GM12878 (cell line): ENCODE results near the gene CD300A. TPM values are rescaled to one million over a fixed set of nuclear protein-coding genes. Genes with fewer than 3 reads are reported as not detected.

Experiments used
- ATAC-seq: fragments of 200-7000 bp; cut with Tn5 transposase; 3 replicates; pipeline ENCODE4 v1.9.1; 2020; ENCODE audit warnings: mild to moderate bottlenecking, moderate library complexity
- BruUV-seq: library from RNA; stranded (reverse); fragments of 400-500 nt; replicated peaks from 2 replicates; lab custom pipeline; 2021; lab: Mats Ljungman, UMichigan
- CTCF ChIA-PET: fragments of 300-600 bp; sonication (Branson Sonifier 250); formaldehyde crosslinking; extraction: SDS; loops from one replicate; lab custom pipeline; 2021; ENCODE audit warnings: inconsistent platforms; lab: Yijun Ruan, JAX
- POLR2A ChIA-PET: fragments of 350-600 bp; formaldehyde crosslinking; extraction: SDS; loops from one replicate; lab custom pipeline; 2021; ENCODE audit warnings: inconsistent platforms; lab: Charles Lee
- RAD21 ChIA-PET: fragments of 300-600 bp; sonication (Branson Sonifier 250); formaldehyde crosslinking; loops from one replicate; lab custom pipeline; 2023; ENCODE audit warnings: antibody characterized with exemption; ENCODE audit not compliant: unreplicated experiment; lab: Charles Lee
- SMC1A ChIA-PET: fragments of 300-600 bp; sonication (Branson Sonifier 250); formaldehyde crosslinking; loops from one replicate; lab custom pipeline; 2023; ENCODE audit not compliant: unreplicated experiment, uncharacterized antibody; lab: Charles Lee
- DNase-seq: peaks from one replicate; pipeline ENCODE4 v3.0.0-alpha.2; 2011; ENCODE audit warnings: low read depth, low spot score
- FAIRE-seq: peaks from 3 replicates; lab custom pipeline; 2011; peaks lifted over from hg19 to GRCh38; lab: Jason Lieb, UNC
- H2AFZ ChIP-seq: 2 replicates; pipeline ENCODE4 v1.6.0; 2011; ENCODE audit warnings: low read depth, low read length, control low read depth; ENCODE audit not compliant: control insufficient read depth
- H3K27ac ChIP-seq: 2 replicates; pipeline ENCODE4 v1.5.1; 2011; ENCODE audit warnings: control low read depth; ENCODE audit not compliant: control insufficient read depth, insufficient read depth
- H3K27me3 ChIP-seq, 2 experiments: replicated peaks in 1 of 2; 2 replicates each; pipeline versions ENCODE4 v1.6.0 to v1.6.1; 2011; ENCODE audit warnings: low read length in 1 of 2; ENCODE audit not compliant: control insufficient read depth in 2 of 2, insufficient read depth in 2 of 2
- H3K36me3 ChIP-seq, 2 experiments: 2 replicates each; pipeline ENCODE4 v1.5.1; 2011; ENCODE audit warnings: low read length in 1 of 2; ENCODE audit not compliant: control insufficient read depth in 2 of 2, insufficient read depth in 2 of 2
- H3K4me1 ChIP-seq: 2 replicates; pipeline ENCODE4 v1.6.1; 2011; ENCODE audit warnings: mild to moderate bottlenecking, low read length, moderate library complexity, mixed read lengths; ENCODE audit not compliant: control insufficient read depth, insufficient read depth
- H3K4me2 ChIP-seq: 2 replicates; pipeline ENCODE4 v1.6.0; 2011; ENCODE audit warnings: control low read depth; ENCODE audit not compliant: control insufficient read depth, insufficient read depth
- H3K4me3 ChIP-seq: fragments of 200-600 bp; sonication (generic); 2 replicates; pipeline ENCODE4 v1.5.1; 2016
- H3K79me2 ChIP-seq: 2 replicates; pipeline ENCODE4 v1.6.0; 2011; ENCODE audit warnings: low read length; ENCODE audit not compliant: control insufficient read depth, insufficient read depth
- H3K9ac ChIP-seq: 2 replicates; pipeline ENCODE4 v1.8.0; 2011; ENCODE audit warnings: low read length, control low read depth, mixed read lengths; ENCODE audit not compliant: control insufficient read depth, insufficient read depth
- H3K9me3 ChIP-seq: replicated peaks from 3 replicates; pipeline ENCODE4 v1.5.1; 2011; ENCODE audit warnings: mild to moderate bottlenecking, low read length; ENCODE audit not compliant: control insufficient read depth, insufficient read depth
- H4K20me1 ChIP-seq: 2 replicates; pipeline ENCODE4 v1.6.0; 2011; ENCODE audit not compliant: control insufficient read depth, insufficient read depth
- ATF2 ChIP-seq: IDR thresholded peaks from 2 replicates; pipeline ENCODE4 v1.6.1; 2012; ENCODE audit warnings: low read length, inconsistent platforms
- ATF7 ChIP-seq: fragments of 450-650 bp; IDR thresholded peaks from 2 replicates; pipeline ENCODE4 v1.6.1; 2016; ENCODE audit warnings: low read depth, mild to moderate bottlenecking
- CUX1 ChIP-seq: IDR thresholded peaks from 2 replicates; pipeline ENCODE4 v1.6.1; 2012; ENCODE audit warnings: improper control_type of control experiment, low read depth, low read length; ENCODE audit not compliant: insufficient replicate concordance
- EP300 ChIP-seq, 2 experiments: fragments of 150-350 bp in 1 of 2; IDR thresholded peaks; 2 replicates each; pipeline ENCODE4 v1.6.1; 2011 to 2012; ENCODE audit warnings: low read depth in 2 of 2, low read length in 2 of 2, borderline replicate concordance in 1 of 2, improper control_type of control experiment in 1 of 2, inconsistent platforms in 1 of 2; ENCODE audit not compliant: control insufficient read depth in 1 of 2
- GATAD2B ChIP-seq: fragments of 450-650 bp; conservative IDR thresholded peaks from 2 replicates; pipeline ENCODE4 v1.6.1; 2017; ENCODE audit warnings: low read depth, mild to moderate bottlenecking, moderate library complexity
- MTA3 ChIP-seq: IDR thresholded peaks from 2 replicates; pipeline ENCODE4 v1.6.1; 2012; ENCODE audit warnings: low read length, inconsistent platforms, borderline replicate concordance
- PBX3 ChIP-seq: IDR thresholded peaks from 2 replicates; pipeline ENCODE4 v1.6.1; 2011; ENCODE audit warnings: mild to moderate bottlenecking, low read depth, low read length, moderate library complexity; ENCODE audit not compliant: insufficient replicate concordance
- POLR2AphosphoS2 ChIP-seq: IDR thresholded peaks from 2 replicates; pipeline ENCODE4 v1.6.1; 2011; ENCODE audit warnings: low read depth, mild to moderate bottlenecking, low read length, improper control_type of control experiment, moderate library complexity
- RAD21 ChIP-seq: IDR thresholded peaks from 2 replicates; pipeline ENCODE4 v1.6.1; 2011; ENCODE audit warnings: mild to moderate bottlenecking, low read depth, low read length, moderate library complexity; ENCODE audit not compliant: insufficient read depth
- RUNX3 ChIP-seq: IDR thresholded peaks from 2 replicates; pipeline ENCODE4 v1.6.1; 2012; ENCODE audit warnings: low read length, inconsistent platforms
- WRNIP1 ChIP-seq: IDR thresholded peaks from 2 replicates; pipeline ENCODE4 v1.6.1; 2011; ENCODE audit warnings: low read depth, low read length, improper control_type of control experiment, borderline replicate concordance
- ZBTB4 ChIP-seq: fragments of 450-650 bp; formaldehyde crosslinking; IDR thresholded peaks from 2 replicates; pipeline ENCODE4 v1.4.0; 2022; ENCODE audit warnings: mild to moderate bottlenecking, moderate library complexity
- WGBS: methylation state at CpG from one replicate; pipeline ENCODE4 v1.1.6; 2016; ENCODE audit warnings: low lambda C conversion rate; ENCODE audit not compliant: insufficient replicate concordance, insufficient coverage; ENCODE audit errors: missing lambda C conversion rate; 5-methylcytosine and 5-hydroxymethylcytosine counted together
- in situ Hi-C: fragments of 300-500 bp; cut with MboI; formaldehyde crosslinking; loops from 9 replicates; pipeline ENCODE4 v1.14.3; 2018; ENCODE audit warnings: mixed read lengths
- intact Hi-C: fragments of 100-400 bp; cut with micrococcal nuclease; formaldehyde crosslinking; loops from one replicate; pipeline ENCODE4 v1.14.2; 2022; ENCODE audit not compliant: unreplicated experiment
- polyA plus RNA-seq, 11 experiments: library from polyadenylated mRNA; depleted of rRNA in 4 of 11; unstranded in 6 of 11; stranded (reverse) in 5 of 11; fragments of >200 nt; fragmentation: Nextera tagmentation in 4 of 11; fragmentation: Illumina TruSeq in 1 of 11; extraction: Ambion mirVana in 4 of 11; extraction: Trizol in 1 of 11; gene quantifications; 1 replicate in 1 of 11; 2 replicates in 10 of 11; pipeline versions ENCODE4 v1.2.1 to v1.2.3, GENCODE V29; 2011 to 2016; ENCODE audit warnings: inconsistent platforms in 2 of 11, missing spikeins in 2 of 11, low read depth in 1 of 11
- total RNA-seq, 4 experiments: library from RNA; depleted of rRNA in 3 of 4; stranded (reverse); fragments of >200 nt in 3 of 4; fragmentation: Illumina TruSeq in 1 of 4; extraction: Trizol in 1 of 4; gene quantifications; 2 replicates each; pipeline versions ENCODE4 v1.2.1 to v1.2.3, GENCODE V29; 2013 to 2021

The CD300A gene
- total and polyA plus RNA-seq, 10 of the 15 experiments (the other 5 are each of a cell fraction or from before 2014, with no cell fraction given): 10.6 to 128 (median 36.1) TPM

GRCh38 chr17:74458835-74459234, 7.6 kb upstream of the CD300A start:
- intact Hi-C loops: loop anchor here (5.0 kb wide), 1 partner anchor 42 kb away; no protein-coding TSS in a partner anchor
- no peaks in the 10 kb centered on the region for H3K9me3 ChIP-seq
- ChIA-PET SMC1A (interaction anchor here (1.1 to 6.2 kb wide), 6 partner anchors 13 to 90 kb away, joined by 3 to 47 read pairs (median 9); partner anchors contain the start of gene GPR142), CTCF (interaction anchor here (1.0 to 10.5 kb wide), 13 partner anchors 12 to 278 kb away, joined by 3 to 314 read pairs (median 13); partner anchors contain the start of genes CD300LB and GPR142), RAD21 (interaction anchor here (1.6 to 7.1 kb wide), 2 partner anchors 40 to 90 kb away, joined by 3 to 83 read pairs; partner anchors contain the start of gene GPR142), POLR2A (interaction anchor here (1.4 kb wide), 1 partner anchor 10 kb away, joined by 3 read pairs; no protein-coding TSS in a partner anchor)
- WGBS: 70% methylated on average over 3 of the region's 3 CpGs
- in situ Hi-C loops: no loop called here
- H3K4me1 ChIP-seq: peaks cover 29% of the 10 kb centered on the region
- no TSS peak for BruUV-seq
- ATAC-seq: no peak
- H3K79me2 ChIP-seq: no peaks in the 10 kb centered on the region; the same call in 1 of the 2 replicates
- no peak overlapping the region for H3K4me2 ChIP-seq
- no peak overlapping the region for H3K9ac ChIP-seq
- no peaks in the 10 kb centered on the region for H3K36me3 ChIP-seq
- no peaks in the 10 kb centered on the region for H3K27me3 ChIP-seq
- no peak overlapping the region for H2AFZ ChIP-seq
- H3K27ac ChIP-seq: no peak overlapping the region
- no peak for FAIRE-seq
- no peak for DNase-seq
- no peak overlapping the region for H3K4me3 ChIP-seq
- H4K20me1 ChIP-seq: no peaks in the 10 kb centered on the region
- TF ChIP-seq ATF2 (no peak), EP300 (IDR thresholded peaks at IDR 0.05; ENCODE audit: borderline replicate concordance in 1 of 2, control insufficient read depth in 1 of 2, low read depth in 2 of 2, low read length in 2 of 2) (no peak), MTA3 (no peak), RAD21 (no peak), PBX3 (no peak), CUX1 (no peak), POLR2AphosphoS2 (no peak), ZBTB4 (CRISPR knock-in tag) (no peak), ATF7 (no peak), RUNX3 (no peak), WRNIP1 (no peak), GATAD2B (no peak)
